Measurements from ENCODE around the gene SMIM24. TPM values are rescaled to one million over a fixed set of nuclear protein-coding genes. Genes with fewer than 3 reads are reported as not detected.
A peak's percentile ranks its signal among the peaks of the same experiment; 100 is the strongest.

SMIM24 gene
- total RNA-seq, 1 experiment from 2014 or later = 1.9 TPM

DNA sequence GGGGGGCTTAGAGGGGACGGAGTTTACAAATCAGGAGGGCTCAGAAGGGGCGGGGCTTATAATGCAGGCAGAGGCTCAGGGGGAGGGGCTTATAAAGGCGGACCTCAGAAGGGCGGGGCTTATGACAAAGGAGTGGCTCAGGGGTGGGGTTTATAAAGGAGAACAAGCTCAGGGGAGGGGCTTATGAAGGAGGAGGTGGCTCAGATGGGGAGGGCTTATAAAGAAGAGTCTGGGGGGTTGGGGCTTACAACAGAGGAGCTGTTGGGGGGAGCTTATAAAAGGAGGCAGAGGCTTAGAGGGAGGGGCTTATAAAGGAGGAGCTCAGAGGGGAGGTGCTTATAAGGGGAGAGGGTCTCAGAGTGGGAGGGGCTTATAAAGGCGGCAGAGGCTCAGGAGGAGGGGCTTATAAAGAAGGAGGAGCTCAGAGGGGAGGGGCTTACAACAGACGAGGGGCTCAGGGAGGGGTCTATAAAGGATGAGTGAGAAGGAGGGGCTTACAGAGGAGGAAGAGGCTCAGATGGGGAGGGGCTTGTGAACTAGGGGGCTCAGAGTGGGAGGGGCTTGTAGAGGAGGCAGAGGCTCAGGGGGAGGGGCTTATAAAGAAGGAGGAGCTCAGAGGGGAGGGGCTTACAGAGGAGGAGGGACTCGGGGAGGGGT, 1.0 kb downstream of the SMIM24 start:
- no peaks in the 10 kb centered on the region for H3K27me3 ChIP-seq (ENCODE audit: insufficient read depth, low read length)
- no peak overlapping the region for H4K5ac ChIP-seq (ENCODE audit: insufficient read length, low read depth, low read length)
- WGBS (ENCODE audit: extremely low coverage, insufficient read length, low lambda C conversion rate) = no CpG with 5 or more reads among the region's 7 CpGs
- H3K23me2 ChIP-seq (ENCODE audit: insufficient read length, low read depth, low read length, poor library complexity, severe bottlenecking) = peaks cover 4% of the 10 kb centered on the region
- H3K36me3 Mint-ChIP-seq (ENCODE audit: insufficient read depth in 1 of 3, low read depth in 3 of 3) = no peaks in the 10 kb centered on the region; a peak in 1 of 7 replicates
- H3K79me2 ChIP-seq (ENCODE audit: insufficient read depth, low read length) = no peaks in the 10 kb centered on the region
- H3K27ac ChIP-seq (ENCODE audit: insufficient read length, low read depth, low read length) = no peak overlapping the region
- no peaks in the 10 kb centered on the region for H3K4me1 ChIP-seq (ENCODE audit: insufficient read depth, low read length)
- H2BK120ac ChIP-seq (ENCODE audit: low read depth, low read length, poor library complexity, severe bottlenecking) = no peak overlapping the region
- H2BK20ac ChIP-seq (ENCODE audit: low read depth, low read length, poor library complexity, severe bottlenecking) = no peak overlapping the region
- peaks cover 8 to 23% of the 10 kb centered on the region in 2 experiments for H3K4me1 Mint-ChIP-seq
- no peak overlapping the region for H3K14ac ChIP-seq (ENCODE audit: insufficient read depth, low read length)
- no peak overlapping the region for H3K4ac ChIP-seq (ENCODE audit: low read depth, low read length)
- H4K20me1 ChIP-seq (ENCODE audit: control insufficient read depth, insufficient read depth, insufficient read length) = no peaks in the 10 kb centered on the region
- H3K27me3 Mint-ChIP-seq (ENCODE audit: low read depth) = peaks cover 7% of the 10 kb centered on the region
- H3T11ph ChIP-seq (ENCODE audit: low read length) = no peak overlapping the region
- peak overlapping the region; percentile 58 for H3K4me2 ChIP-seq (ENCODE audit: insufficient read depth, insufficient read length, low read length)
- no peak overlapping the region for H2BK12ac ChIP-seq (ENCODE audit: insufficient read length, low read depth, low read length)
- no peak overlapping the region for H2AFZ ChIP-seq (ENCODE audit: low read length)
- H4K8ac ChIP-seq (replicated peaks; ENCODE audit: insufficient read length, low read depth, low read length) = no peak overlapping the region
- no peak overlapping the region for H3K9ac ChIP-seq (ENCODE audit: extremely low read depth, insufficient read length, low read length)
- peak; percentile 74 for DNase-seq
- H3K9me3 Mint-ChIP-seq = 0 out of 5 replicates have a peak, but pooled peaks cover 0 to 8% of the 10 kb centered on the region in 2 experiments
- H3K18ac ChIP-seq (ENCODE audit: insufficient read length, low read depth, low read length) = no peak overlapping the region
- no peak overlapping the region; a peak in 1 of 7 replicates for H3K27ac Mint-ChIP-seq
- no peak overlapping the region for H4K91ac ChIP-seq (ENCODE audit: insufficient read length, low read depth, low read length)
- H2AK5ac ChIP-seq (ENCODE audit: insufficient read length, low read length) = no peak overlapping the region
- no peak overlapping the region for H3K56ac ChIP-seq (ENCODE audit: insufficient read length, low read depth, low read length)
- H2BK5ac ChIP-seq (ENCODE audit: insufficient read length, low read length) = no peak overlapping the region
- H3K23ac ChIP-seq (ENCODE audit: insufficient read length, low read depth, low read length) = no peak overlapping the region
- no peaks in the 10 kb centered on the region for H3K9me3 ChIP-seq (ENCODE audit: control insufficient read depth, low read depth, low read length)
- H3K79me1 ChIP-seq (ENCODE audit: insufficient read depth, low read depth, low read length, poor library complexity, severe bottlenecking) = no peaks in the 10 kb centered on the region
- no peak overlapping the region for H2BK15ac ChIP-seq (ENCODE audit: low read depth, low read length)
- peak overlapping the region in 1 of 2 experiments; percentile 72; a peak in 1 of 5 replicates for H3K4me3 Mint-ChIP-seq
- TF ChIP-seq, protein P1, sequence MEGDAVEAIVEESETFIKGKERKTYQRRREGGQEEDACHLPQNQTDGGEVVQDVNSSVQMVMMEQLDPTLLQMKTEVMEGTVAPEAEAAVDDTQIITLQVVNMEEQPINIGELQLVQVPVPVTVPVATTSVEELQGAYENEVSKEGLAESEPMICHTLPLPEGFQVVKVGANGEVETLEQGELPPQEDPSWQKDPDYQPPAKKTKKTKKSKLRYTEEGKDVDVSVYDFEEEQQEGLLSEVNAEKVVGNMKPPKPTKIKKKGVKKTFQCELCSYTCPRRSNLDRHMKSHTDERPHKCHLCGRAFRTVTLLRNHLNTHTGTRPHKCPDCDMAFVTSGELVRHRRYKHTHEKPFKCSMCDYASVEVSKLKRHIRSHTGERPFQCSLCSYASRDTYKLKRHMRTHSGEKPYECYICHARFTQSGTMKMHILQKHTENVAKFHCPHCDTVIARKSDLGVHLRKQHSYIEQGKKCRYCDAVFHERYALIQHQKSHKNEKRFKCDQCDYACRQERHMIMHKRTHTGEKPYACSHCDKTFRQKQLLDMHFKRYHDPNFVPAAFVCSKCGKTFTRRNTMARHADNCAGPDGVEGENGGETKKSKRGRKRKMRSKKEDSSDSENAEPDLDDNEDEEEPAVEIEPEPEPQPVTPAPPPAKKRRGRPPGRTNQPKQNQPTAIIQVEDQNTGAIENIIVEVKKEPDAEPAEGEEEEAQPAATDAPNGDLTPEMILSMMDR (conservative IDR thresholded peaks at IDR 0.05) = no peak

Measured in H9 (cell line).